Measurements from ENCODE around the gene ASXL1.

ASXL1 gene

DNA sequence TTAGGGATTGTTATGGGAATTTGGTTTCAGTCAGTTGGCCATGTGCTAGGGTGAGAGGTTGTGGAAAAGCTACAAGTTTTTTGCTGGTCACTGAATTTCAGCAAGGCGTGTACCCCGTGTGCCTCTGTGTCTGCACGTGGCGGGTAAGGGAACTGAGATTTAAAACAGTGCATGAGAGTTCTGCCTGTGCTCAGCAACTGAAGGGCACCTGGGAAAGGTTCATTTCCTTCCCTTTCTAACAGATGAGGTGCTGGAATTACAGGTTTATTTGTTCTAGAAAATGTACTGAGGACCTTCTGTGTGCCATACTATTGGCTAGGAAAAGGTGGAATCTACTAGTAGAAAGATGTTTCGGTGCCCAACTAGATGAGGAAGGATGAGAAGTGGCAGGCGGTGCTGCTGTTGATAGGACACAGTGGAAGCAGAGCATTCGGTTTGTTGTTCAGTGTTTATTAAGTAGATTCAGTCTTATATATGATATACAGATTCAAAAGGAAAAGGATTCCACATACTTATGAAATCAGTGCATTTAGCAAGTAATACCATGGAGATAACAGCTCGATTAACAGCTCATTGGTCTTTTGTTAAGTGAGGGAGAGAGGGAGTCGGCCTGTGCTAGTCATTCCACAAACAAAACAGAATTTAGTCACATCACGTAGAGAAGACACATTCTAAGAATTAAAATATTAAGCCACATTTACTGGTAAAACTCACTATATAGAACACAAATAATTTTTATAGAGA, 84.7 kb downstream of the ASXL1 start:
- no peak for DNase-seq

DNA sequence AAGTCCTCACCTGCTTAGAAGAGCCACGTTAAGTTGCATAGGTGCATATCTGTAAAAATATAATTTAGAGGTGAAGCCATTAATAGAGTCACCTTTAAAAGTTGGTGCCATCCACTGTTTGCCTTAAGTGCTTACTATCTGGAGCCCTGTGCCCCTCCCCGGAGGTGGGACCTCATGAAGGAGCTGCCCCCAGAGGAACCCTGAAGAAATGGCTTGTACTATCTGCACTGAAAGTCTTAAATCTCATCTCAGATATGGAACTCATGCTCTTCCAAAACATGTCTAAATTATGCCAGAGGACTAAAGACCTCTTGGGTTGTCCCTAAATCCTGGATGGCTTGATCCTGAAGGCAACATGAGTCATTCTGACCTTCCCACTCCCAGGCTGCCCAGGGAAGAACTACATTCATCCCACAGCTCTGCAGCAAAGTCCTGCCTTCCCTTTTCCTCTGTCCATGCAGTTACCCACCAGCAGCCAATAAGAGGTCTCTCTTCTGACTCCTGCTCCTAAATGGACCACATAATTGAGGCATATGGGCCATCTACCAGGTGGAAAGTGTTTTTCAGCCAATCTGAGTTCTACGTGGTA, 85.3 kb downstream of the ASXL1 start:
- DNase-seq, result no peak

DNA sequence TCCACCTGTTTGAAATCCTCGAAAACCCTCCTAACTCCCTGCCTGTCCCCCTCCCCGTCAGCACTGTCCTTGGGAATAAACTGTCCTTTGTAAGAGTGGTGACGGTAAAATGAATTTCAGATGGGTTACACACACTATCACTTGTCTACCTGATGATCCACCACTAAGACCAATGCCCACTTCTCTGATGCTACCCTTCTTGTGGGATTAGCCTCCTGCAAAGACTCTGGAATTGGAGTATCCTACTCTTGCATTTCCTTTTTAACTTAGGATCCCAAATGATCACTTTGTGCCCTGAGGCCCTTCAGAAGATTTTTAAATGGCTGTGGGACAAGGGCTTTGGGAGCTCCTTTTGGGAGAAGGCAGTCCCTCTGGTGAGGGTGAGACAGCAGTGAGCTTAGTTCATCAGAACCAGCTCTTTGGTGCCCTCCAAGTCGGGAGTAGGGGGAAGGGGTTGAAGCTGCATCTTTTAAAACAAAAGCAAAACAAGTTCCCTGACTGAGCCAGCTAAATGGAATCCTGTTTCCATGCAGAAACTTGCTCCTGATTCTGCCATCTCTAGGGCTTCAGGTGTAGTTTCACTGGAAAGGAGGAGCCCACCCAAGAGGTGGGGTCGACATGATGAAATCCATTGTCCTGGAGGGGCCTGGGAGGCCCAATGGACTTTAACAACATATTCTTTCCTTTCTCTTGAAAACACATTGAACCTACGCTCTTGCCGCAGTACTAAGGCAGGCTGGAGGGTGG, 86.5 kb downstream of the ASXL1 start:
- DNase-seq, result no peak

DNA sequence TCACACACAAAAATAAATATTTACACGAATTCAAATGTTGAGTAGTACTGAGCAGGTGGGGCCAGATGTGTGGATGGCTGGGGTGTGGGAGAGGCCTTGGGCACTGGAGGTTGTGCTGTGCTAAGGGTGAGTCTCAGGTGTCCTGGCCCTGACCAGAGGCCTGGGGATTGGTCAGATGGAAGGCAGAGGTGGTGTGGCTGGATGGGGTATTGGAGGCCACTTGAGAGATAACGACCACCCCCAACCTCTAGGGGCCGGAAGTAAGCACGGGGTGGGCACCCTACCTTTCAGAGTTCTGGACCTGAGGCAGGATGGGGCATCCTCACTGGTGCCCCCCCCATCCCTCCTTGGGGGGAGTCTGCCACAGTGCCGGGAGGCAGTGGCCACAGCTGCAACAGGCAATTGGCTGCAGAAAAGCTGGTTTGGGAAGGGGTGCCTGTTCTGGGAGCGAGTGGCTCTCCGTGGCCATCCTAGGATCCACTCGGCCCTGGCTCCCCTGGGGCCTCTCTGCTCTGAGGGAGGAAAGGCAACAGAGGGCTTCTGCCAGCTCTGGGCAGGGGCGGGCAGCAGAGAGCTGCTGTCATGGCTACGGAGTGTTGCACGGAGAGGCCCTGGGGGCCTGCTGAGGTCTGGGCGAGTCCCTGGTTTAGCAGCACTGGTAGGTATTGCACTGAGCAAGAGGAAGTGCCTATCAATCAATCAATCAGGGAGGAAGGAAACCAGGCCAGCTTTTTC, 87.6 kb downstream of the ASXL1 start:
- DNase-seq, result peak; percentile 20

DNA sequence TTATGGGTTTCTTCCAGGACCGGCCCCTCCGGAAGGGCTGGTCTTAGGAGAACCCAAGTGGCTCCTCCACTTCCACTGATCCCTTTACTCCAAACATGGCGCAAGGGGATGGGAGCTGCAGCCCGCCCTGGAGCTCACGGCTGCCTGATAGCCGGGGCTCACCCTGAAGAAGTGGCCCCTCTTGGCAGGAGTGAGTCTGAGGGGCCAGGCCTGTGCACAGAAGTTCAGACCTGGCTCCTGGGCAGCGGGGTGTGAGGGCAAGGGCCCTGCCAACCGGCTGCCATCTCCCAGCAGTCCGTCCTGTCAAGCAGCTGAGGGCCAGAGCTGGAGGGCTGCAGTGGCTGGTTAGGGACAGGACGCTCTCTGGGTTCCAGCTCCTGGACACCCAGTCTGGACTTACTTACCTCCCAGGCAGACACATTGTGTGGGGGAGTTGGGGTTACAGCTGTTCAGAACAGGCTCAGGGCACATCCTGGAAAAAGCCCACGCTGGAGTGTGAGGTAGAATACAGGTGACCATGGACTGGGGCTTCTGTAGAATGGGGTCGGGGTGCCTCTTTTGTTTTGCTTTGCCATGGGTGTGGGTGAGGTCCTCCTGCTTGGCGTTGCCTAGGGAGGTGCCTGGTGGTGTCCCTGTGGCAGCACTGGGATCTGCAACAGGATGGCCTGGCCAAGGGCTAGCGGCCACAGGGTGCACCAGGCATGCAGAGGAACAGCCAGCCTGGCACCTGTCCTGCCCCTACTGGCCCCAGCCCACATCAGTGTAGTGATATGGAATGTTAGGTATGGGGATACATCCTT, 88.4 kb downstream of the ASXL1 start:
- no peak for DNase-seq

DNA sequence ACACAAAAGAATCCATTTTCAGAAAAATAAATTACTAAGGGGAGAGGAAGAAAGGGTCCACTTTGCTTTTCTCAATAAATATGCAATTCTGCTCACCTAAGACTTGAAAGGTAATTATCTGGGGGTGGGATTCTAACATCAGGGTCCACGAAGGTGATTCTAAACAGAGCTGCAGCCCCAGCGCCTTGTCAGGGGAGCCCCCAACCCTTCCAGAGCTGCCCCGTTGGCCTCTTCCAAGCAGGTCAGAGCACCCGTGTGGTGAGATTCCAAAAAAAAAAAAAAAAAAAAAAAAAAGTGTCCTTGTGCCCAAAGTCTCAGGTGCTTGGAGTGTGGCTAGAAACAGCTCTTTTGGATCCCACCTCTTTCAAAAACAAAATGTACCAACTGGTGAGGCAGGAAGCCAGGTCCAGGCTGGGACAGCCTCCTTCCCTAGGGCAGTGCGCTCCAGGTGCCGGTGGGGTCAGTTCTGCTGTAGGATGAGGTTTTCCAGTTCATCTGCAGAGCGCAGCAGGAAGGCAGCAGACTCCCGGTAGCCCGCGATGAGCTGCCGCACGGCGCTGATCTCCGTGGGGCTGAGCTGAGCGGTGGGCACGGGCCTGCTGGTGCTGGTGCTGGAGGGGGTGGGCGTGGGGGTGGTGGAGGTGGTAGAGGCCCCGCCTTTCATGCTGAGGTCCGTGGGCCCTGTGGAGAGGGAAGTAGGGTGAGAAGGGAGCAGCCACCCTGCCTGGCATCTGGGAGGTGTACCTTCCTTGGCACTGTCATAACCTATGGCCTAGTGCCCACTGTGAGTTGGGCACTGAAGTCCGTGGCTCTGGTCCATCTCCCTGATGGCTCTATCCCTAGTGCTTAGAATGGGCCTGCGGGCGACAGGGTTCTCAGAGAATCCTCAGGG, 89.3 kb downstream of the ASXL1 start:
- DNase-seq, result no peak

DNA sequence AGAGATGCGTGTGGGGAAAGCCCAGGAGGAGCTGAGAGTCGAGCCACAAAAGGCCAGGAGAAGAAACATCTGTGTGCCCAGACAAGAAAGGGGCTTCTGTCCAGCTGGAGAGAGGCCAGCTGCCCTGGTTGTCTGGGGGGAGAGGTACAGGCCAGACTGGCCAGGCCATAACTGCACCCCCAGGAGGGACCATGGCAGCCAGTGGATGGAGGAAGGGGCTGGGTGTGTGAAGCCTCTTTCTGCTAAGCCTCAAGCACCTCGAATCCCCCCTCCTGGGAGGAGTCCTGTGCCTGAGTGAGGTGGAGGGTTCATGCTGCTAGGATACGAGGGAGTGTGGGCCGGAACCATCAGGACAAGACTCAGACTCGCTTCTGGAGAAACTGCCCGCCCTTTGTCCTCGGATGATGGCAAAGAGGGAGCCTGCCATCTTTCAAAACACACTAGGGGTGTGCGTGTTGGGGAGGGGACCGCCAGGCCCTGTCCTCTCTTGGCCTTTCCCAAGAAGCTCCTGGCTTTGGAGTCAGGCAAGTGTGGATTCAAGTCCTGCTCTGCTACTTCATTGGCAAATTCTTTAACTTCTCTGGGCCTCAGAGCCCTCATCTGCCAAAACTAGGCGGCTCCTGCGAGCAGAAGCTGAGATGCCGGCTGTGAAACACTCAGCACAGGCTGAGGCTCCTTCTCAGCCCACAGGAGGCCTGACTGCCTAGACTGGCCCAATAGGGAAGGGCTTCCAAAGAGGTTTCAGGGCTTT, 90.3 kb downstream of the ASXL1 start:
- DNase-seq, result no peak

DNA sequence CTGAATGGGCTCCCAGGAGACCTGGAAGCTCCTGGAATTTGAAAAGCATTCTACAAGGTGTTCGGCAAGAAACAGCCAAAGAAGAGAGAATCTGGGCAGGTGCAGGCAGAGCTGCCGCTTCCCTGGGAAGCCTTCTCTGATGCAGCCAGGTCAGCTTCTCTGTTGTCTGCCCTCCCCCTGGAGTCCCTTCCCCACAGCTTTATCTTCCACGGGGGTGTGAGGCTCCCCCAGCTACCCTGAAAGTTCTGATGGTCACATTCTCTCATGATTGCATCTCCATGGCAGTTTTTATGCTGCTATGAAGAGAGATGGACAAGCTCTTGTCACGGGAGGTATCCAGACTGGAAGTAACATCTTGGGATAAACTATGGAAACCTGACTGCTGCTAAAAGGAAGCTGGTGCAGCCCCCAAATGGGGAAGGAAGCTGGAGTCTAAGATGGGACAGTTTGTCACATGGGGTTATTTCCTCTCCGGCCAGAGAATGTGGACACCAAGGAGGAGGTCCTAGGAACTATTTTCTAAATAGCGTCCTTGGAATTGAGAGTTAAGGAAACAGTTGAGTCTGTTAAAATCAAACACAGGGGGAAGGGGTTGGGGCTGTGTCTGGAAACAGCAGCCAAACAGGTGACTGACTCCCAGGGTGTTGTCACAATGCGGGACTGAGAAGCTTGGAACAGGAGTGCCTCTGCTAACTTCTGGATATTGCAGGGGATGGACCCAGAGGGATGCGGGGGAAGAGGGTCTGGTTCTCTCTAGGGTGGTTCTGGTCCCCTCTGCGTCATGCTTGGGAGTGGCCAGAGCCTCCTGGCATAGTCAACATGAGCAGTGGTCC, 91.1 kb downstream of the ASXL1 start:
- DNase-seq, result no peak

DNA sequence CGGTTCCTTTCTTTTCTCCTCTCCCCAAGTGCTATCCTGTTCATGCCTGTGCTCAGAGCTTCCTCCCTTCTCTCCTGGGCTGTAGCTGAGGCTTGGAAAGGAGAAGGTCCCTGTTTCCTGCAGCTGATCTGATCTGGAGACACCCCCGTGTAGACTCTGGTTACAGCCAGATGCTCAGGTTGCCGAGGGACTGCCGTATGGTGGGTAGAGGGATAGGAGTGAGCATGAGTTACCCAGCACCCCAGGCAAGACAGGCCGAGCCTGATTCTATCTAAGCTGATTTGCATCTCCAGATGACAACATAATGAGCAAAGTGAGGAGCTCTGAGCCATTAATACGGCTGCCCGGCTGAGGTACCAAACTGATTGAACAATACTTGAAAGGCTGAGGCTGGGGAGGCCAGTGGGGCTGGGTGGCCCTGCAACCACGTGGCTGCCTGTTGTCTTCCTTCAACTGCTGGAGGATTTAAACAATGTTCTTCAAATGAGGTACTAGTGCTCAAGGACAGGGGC, 91.8 kb downstream of the ASXL1 start:
- DNase-seq, result no peak

DNA sequence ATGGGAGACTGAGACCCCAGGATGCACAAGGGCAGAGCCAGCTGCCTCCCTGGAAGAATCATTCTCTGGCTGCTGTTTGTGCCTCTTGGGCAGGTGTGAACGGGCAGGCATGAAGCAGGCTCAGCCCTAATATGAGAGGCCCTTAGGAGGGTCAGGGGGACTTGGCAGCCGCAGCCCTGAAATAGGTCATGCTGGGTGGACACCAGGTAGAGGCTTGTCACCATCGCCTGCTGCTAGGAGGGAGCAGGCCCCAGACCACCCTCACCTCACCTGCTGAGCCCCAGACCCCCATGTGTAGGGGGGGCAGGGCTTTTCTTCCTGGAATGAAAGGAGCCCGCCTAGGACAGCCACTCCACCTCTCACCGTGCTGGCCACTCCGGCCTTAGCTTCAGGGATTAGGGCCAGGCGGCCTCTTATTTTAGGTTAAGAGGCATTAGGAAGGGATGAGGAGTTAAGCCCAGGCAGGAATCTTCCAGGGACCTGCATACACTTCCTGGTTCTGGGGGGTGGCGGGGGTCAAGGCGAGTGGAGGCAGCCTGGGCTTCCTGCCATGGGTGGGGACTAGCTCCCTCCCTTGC, 92.4 kb downstream of the ASXL1 start:
- DNase-seq, result no peak

DNA sequence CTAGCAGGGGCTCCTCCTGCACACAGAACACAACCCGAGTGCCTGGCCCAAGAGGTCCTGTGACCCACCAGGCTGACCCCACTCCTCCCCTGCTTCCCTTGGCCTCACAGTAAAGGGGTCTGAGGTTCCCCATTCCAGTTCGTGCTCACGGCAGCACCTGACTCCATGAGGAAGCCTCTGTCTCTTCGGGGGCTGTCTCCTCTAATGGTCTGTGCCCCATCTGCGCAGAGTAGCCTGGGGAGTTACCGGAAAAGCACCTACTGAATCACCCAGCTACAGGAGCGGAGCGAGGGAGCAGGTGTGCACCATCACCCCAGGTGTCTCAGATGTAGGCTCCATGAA, 93.2 kb downstream of the ASXL1 start:
- no peak for DNase-seq

DNA sequence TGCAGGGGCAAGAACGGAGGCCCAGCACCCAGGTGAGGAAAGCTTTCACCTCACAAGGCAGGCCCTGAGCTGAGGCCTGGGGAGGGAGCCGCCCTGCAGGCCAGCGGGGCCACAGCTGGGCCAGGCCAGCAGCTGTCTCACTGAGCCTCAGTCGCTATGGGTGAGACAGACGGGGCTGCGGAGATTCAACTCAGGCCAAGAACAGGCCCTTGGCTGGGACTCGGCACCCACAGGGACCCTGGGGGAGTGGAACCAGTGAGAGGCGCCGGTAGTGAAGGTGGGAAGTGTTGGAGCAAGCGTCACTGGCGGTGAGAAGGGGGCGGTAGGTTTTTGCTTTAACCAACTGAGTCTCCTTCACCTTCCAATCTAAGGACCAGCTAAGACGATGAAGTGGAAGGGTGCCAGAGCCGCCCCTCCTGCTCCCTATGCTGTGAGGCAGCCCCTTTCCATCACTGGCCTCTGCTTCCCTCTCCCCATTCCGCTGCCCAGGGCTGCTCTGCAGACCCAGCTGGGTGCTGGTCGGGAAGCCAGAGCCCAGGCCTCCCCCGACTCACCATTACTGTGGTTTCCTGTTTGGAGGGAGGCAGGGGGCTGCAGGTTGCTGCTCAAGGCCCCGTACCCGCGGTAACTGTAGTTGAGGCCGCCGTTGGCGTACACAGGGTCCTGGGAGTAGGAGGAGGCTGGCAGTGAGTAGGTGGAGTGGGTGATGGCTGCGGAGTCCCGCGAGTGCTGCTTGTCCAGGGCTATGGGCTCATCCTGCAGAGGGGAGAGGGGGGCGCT, 93.7 kb downstream of the ASXL1 start:
- no peak for DNase-seq

DNA sequence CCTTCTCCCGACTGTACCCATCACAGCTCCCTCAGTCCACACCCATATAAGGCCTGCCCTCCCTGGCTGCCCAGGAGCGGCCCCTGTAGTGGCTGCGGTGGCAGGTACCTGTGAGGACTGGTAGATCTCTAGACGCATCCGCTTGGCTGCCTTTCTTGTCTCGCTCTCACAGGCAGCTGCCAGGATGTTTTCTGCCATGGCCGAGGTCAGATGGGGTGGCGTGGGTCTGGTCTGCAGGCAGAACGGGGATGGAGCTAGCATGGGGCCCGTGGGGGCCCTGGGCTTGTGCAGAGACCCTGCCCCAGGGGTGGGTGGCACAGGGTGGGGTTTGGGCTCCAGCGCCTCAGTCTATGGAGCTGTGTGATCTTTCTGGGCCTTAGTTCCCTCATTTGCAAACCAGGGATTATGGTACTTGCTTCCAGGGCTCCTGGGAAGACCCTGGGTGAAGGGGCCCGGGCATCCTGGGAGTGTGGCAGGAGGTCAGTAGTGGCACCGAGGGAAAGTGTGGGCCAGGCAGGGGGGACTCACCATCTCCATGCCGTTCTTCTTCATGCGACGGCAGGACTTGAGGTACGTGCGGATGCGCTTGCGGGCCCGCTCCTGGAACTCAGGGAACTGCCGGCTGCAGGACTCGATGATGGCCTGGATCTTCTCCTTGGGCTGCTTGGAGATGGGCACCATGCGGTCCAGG, 94.8 kb downstream of the ASXL1 start:
- no peak for DNase-seq

DNA sequence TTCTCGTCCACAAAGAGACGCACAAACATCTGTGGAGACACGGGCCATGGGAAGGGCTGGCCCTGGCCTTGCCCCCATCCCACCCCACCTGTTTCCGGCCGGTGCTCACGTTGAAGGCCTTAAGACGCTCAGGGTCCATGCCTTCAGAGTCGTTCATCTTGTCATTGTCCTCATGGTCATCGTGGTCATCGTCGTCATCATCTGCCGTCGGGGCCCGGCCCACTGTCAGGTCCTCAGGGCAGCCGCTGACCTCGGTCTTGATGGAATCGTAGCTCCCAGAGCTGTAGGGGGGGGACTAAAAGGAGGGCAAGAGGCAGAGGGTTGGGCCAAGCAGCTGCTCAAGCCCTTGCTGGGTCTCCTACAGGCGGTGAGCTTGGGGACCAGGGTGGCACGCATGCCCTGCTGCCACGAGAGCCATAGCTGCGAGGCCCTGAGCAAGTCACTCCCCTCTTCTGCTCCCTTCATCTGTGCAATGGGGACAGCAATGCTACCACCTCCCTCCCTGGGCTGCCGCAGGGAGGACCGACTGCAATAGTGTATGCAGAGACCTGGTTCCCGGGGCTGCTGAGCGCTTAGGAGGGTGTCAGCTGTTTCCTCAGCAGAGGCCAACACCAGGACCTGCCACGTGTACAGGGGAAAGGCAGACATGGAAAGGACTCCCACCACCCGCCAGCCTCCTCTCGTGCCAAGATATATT, 95.5 kb downstream of the ASXL1 start:
- no peak for DNase-seq

DNA sequence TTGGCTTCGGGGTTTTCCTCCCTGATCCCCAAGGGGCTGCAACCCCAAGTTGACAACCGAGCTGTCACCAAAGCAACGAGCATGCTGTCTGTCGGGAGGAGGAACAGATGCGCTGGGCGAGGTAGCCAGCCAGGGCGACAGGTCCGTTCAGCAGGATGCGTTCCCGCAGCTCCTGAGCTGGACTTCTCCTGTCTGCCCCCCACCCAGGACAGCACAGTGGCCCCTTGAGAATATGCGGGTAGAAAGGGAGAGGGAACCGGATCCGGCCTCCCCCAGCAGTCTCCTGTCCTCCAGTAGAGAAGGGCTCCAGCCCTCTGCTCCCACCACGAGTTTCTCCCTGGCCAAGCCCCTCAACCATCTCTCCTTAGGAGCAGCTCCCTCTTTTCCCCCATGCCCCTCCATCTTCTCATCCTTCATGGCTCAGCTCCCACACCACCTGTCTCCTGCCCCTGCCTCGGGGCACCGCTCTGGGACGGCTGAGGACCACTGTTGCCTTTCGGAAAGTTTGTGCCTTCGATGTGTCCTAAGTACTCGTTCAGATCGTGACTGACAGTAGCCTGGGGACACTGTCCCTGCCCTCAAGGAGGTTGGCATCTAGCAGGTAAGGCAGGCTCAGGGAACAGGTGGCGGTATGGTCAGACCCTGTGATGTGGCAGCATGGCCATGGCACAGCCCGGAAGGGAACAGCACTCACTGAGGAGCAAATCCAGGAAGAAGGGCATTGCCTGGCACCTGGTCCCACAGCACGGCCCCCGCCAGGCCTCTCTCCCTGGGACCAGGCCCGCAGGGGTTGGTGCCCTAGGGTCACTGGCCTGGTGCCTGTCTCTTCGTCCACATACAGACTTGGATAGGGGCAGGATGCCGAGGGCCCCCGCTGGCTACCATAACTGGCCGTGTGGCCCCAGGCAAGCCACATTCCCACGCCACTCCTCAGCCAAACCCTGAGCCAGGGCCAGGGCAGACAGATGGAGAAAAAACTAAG, 96.3 kb downstream of the ASXL1 start:
- no peak for DNase-seq
